SK-N-SH treated with all-trans-retinoic acid at 6 μM for 48 hours (cell line): ENCODE data around the gene DLL4.

ENCODE experiments used
- ATAC-seq: fragments of 200-7000 bp; cut with Tn5 transposase; 3 replicates; pipeline ENCODE4 v1.9.1; 2020; ENCODE audit warnings: mild to moderate bottlenecking, moderate library complexity
- BACH2 ChIP-seq: fragments of 250-450 bp; sonication (Bioruptor Pico); IDR thresholded peaks from 2 replicates; pipeline ENCODE4 v1.9.0; 2021; ENCODE audit warnings: mild to moderate bottlenecking, borderline replicate concordance
- CSDC2 ChIP-seq: fragments of 250-450 bp; sonication (Bioruptor Pico); IDR thresholded peaks from 2 replicates; pipeline ENCODE4 v1.5.0; 2020; ENCODE audit warnings: mild to moderate bottlenecking, moderate library complexity
- GLIS3 ChIP-seq: fragments of 250-450 bp; sonication (Bioruptor Pico); IDR thresholded peaks from 2 replicates; pipeline ENCODE4 v1.5.0; 2020; ENCODE audit warnings: mild to moderate bottlenecking, moderate library complexity
- ISL1 ChIP-seq: fragments of 250-450 bp; sonication (Bioruptor Pico); IDR thresholded peaks from 2 replicates; pipeline ENCODE4 v2.1.2; 2022; ENCODE audit warnings: mild to moderate bottlenecking, moderate library complexity
- OSR1 ChIP-seq: fragments of 250-450 bp; sonication (Bioruptor Pico); IDR thresholded peaks from 2 replicates; pipeline ENCODE4 v1.8.0; 2022; ENCODE audit warnings: moderate library complexity, mild to moderate bottlenecking, inconsistent platforms
- PPARA ChIP-seq: fragments of 250-450 bp; sonication (Bioruptor Pico); IDR thresholded peaks from 2 replicates; pipeline ENCODE4 v1.5.0; 2020; ENCODE audit warnings: mild to moderate bottlenecking, borderline replicate concordance
- RARB ChIP-seq: fragments of 250-450 bp; sonication (Bioruptor Pico); IDR thresholded peaks from 2 replicates; pipeline ENCODE4 v1.8.0; 2021; ENCODE audit warnings: mild to moderate bottlenecking, moderate library complexity
- SNAI2 ChIP-seq: fragments of 250-450 bp; sonication (Bioruptor Pico); IDR thresholded peaks from 2 replicates; pipeline ENCODE4 v1.5.0; 2020; ENCODE audit warnings: mild to moderate bottlenecking, moderate library complexity
- ZFP3 ChIP-seq: fragments of 250-450 bp; sonication (Bioruptor Pico); IDR thresholded peaks from 2 replicates; pipeline ENCODE4 v1.5.0; 2020; ENCODE audit warnings: mild to moderate bottlenecking, moderate library complexity
- ZFP30 ChIP-seq: fragments of 450-650 bp; formaldehyde crosslinking; IDR thresholded peaks from 2 replicates; pipeline ENCODE4 v1.5.0; 2022; ENCODE audit warnings: mild to moderate bottlenecking, moderate library complexity
- ZNF565 ChIP-seq: fragments of 450-650 bp; formaldehyde crosslinking; conservative IDR thresholded peaks from 2 replicates; pipeline ENCODE4 v1.5.0; 2020; ENCODE audit warnings: low read depth, mild to moderate bottlenecking, moderate library complexity
- ZNF70 ChIP-seq: fragments of 450-650 bp; formaldehyde crosslinking; IDR thresholded peaks from 2 replicates; pipeline ENCODE4 v1.5.0; 2020; ENCODE audit warnings: mild to moderate bottlenecking, moderate library complexity
- ZNF8 ChIP-seq: fragments of 450-650 bp; formaldehyde crosslinking; IDR thresholded peaks from 2 replicates; pipeline ENCODE4 v1.5.0; 2020; ENCODE audit warnings: mild to moderate bottlenecking, moderate library complexity
- TF ChIP-seq, protein P1 (sequence below): fragments of 250-450 bp; sonication (Bioruptor Pico); IDR thresholded peaks from 2 replicates; pipeline ENCODE4 v1.8.0; 2020; ENCODE audit warnings: mild to moderate bottlenecking, moderate library complexity, borderline replicate concordance
- TF ChIP-seq, protein P2 (sequence below): fragments of 250-450 bp; sonication (Bioruptor Pico); IDR thresholded peaks from 2 replicates; pipeline ENCODE4 v1.5.0; 2020; ENCODE audit warnings: mild to moderate bottlenecking, moderate library complexity
- TF ChIP-seq, protein P3 (sequence below): fragments of 250-450 bp; sonication (Bioruptor Pico); IDR thresholded peaks from 2 replicates; pipeline ENCODE4 v1.8.0; 2021; ENCODE audit warnings: low read depth, mild to moderate bottlenecking, moderate library complexity, borderline replicate concordance
- TF ChIP-seq, protein P4 (sequence below): fragments of 250-450 bp; sonication (Bioruptor Pico); IDR thresholded peaks from 2 replicates; pipeline ENCODE4 v1.5.1; 2020; ENCODE audit warnings: low read depth, mild to moderate bottlenecking, moderate library complexity
- TF ChIP-seq, protein P5 (sequence below): fragments of 250-450 bp; sonication (Bioruptor Pico); IDR thresholded peaks from 2 replicates; pipeline ENCODE4 v1.5.1; 2021; ENCODE audit warnings: mild to moderate bottlenecking, moderate library complexity

Gene DLL4

DNA sequence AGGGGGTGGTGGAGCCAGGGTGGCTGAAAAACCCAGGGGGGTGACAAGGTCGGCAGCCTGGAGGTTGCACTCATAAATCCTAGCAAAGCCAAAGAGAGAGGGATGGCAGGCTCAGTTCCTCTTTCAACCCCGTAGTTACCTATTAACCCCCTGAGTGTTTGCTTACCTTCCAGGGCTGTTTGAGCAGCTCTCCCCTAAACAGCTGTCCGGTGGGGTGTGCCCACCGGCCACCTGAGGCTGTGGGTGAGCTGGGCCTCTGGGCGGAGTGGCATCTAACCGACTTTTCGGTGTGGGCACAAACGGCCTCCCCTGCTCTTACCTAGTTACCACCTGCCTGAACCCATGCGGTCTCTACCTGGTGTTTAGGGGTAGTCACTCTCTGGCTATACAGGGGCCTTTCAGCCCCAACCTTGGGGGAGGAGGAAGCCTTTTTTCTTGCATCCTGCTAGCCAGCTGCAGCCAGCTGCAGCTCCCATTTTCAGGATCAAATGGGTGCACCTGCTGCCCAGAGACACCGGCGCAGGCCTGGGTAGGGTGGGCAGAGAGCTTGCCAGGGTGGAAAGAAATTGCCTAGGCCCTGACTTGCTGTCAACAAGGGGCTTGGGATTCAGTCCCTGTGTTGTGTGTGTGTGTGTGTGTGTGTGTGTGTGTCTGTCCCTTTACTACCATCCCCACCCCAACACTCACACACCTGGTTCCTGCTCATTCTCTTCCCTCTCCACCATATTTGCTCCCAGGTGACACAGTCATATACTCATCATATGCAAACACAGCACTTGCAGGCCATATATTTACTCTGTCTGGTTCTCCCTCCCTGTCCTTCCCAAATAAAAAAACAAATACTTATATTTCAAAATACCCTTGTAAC, 3.7 kb downstream of the DLL4 start:
- no peak for ATAC-seq
- TF ChIP-seq OSR1 (CRISPR knock-in tag) (no peak), ISL1 (CRISPR knock-in tag) (no peak), RARB (CRISPR knock-in tag) (no peak), ZNF70 (CRISPR knock-in tag) (no peak)
- TF ChIP-seq, all 23 proteins: peak for 0

DNA sequence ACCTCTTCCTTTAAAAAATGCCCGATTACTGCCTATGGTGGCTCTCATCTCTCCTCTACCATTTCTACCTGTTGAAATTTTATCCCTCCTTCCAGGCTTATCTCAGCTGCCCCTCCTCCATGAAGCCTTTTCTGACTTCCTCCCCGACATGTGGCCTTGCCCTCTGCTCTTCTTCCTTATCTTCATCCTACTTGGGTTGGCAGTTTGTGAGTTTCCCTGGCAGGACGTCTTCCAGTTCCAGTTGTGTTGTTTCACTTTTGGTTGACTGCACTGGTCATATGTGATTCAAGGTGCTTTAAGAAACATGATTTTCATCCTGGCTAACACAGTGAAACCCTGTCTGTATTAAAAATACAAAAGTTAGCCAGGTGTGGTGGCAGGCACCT, 4.4 kb downstream of the DLL4 start:
- ATAC-seq, result no peak
- TF ChIP-seq, protein P1, sequence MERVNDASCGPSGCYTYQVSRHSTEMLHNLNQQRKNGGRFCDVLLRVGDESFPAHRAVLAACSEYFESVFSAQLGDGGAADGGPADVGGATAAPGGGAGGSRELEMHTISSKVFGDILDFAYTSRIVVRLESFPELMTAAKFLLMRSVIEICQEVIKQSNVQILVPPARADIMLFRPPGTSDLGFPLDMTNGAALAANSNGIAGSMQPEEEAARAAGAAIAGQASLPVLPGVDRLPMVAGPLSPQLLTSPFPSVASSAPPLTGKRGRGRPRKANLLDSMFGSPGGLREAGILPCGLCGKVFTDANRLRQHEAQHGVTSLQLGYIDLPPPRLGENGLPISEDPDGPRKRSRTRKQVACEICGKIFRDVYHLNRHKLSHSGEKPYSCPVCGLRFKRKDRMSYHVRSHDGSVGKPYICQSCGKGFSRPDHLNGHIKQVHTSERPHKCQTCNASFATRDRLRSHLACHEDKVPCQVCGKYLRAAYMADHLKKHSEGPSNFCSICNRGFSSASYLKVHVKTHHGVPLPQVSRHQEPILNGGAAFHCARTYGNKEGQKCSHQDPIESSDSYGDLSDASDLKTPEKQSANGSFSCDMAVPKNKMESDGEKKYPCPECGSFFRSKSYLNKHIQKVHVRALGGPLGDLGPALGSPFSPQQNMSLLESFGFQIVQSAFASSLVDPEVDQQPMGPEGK, result no peak
- TF ChIP-seq, protein P2, sequence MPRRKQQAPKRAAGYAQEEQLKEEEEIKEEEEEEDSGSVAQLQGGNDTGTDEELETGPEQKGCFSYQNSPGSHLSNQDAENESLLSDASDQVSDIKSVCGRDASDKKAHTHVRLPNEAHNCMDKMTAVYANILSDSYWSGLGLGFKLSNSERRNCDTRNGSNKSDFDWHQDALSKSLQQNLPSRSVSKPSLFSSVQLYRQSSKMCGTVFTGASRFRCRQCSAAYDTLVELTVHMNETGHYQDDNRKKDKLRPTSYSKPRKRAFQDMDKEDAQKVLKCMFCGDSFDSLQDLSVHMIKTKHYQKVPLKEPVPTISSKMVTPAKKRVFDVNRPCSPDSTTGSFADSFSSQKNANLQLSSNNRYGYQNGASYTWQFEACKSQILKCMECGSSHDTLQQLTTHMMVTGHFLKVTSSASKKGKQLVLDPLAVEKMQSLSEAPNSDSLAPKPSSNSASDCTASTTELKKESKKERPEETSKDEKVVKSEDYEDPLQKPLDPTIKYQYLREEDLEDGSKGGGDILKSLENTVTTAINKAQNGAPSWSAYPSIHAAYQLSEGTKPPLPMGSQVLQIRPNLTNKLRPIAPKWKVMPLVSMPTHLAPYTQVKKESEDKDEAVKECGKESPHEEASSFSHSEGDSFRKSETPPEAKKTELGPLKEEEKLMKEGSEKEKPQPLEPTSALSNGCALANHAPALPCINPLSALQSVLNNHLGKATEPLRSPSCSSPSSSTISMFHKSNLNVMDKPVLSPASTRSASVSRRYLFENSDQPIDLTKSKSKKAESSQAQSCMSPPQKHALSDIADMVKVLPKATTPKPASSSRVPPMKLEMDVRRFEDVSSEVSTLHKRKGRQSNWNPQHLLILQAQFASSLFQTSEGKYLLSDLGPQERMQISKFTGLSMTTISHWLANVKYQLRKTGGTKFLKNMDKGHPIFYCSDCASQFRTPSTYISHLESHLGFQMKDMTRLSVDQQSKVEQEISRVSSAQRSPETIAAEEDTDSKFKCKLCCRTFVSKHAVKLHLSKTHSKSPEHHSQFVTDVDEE, result no peak
- TF ChIP-seq, protein P3, sequence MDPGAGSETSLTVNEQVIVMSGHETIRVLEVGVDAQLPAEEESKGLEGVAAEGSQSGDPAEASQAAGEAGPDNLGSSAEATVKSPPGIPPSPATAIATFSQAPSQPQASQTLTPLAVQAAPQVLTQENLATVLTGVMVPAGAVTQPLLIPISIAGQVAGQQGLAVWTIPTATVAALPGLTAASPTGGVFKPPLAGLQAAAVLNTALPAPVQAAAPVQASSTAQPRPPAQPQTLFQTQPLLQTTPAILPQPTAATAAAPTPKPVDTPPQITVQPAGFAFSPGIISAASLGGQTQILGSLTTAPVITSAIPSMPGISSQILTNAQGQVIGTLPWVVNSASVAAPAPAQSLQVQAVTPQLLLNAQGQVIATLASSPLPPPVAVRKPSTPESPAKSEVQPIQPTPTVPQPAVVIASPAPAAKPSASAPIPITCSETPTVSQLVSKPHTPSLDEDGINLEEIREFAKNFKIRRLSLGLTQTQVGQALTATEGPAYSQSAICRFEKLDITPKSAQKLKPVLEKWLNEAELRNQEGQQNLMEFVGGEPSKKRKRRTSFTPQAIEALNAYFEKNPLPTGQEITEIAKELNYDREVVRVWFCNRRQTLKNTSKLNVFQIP (CRISPR knock-in tag), result no peak
- TF ChIP-seq, protein P4, sequence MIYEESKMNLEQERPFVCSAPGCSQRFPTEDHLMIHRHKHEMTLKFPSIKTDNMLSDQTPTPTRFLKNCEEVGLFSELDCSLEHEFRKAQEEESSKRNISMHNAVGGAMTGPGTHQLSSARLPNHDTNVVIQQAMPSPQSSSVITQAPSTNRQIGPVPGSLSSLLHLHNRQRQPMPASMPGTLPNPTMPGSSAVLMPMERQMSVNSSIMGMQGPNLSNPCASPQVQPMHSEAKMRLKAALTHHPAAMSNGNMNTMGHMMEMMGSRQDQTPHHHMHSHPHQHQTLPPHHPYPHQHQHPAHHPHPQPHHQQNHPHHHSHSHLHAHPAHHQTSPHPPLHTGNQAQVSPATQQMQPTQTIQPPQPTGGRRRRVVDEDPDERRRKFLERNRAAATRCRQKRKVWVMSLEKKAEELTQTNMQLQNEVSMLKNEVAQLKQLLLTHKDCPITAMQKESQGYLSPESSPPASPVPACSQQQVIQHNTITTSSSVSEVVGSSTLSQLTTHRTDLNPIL (CRISPR knock-in tag), result no peak
- no peak for TF ChIP-seq GLIS3 (CRISPR knock-in tag)
- TF ChIP-seq SNAI2 (CRISPR knock-in tag), result no peak
- TF ChIP-seq, protein P5, sequence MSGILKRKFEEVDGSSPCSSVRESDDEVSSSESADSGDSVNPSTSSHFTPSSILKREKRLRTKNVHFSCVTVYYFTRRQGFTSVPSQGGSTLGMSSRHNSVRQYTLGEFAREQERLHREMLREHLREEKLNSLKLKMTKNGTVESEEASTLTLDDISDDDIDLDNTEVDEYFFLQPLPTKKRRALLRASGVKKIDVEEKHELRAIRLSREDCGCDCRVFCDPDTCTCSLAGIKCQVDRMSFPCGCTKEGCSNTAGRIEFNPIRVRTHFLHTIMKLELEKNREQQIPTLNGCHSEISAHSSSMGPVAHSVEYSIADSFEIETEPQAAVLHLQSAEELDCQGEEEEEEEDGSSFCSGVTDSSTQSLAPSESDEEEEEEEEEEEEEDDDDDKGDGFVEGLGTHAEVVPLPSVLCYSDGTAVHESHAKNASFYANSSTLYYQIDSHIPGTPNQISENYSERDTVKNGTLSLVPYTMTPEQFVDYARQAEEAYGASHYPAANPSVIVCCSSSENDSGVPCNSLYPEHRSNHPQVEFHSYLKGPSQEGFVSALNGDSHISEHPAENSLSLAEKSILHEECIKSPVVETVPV (CRISPR knock-in tag), result no peak
- no peak for TF ChIP-seq ISL1 (CRISPR knock-in tag)
- no peak for TF ChIP-seq ZFP30 (CRISPR knock-in tag)
- no peak for TF ChIP-seq CSDC2 (CRISPR knock-in tag)
- TF ChIP-seq PPARA (CRISPR knock-in tag), result no peak
- TF ChIP-seq, all 23 proteins: peak for 0

DNA sequence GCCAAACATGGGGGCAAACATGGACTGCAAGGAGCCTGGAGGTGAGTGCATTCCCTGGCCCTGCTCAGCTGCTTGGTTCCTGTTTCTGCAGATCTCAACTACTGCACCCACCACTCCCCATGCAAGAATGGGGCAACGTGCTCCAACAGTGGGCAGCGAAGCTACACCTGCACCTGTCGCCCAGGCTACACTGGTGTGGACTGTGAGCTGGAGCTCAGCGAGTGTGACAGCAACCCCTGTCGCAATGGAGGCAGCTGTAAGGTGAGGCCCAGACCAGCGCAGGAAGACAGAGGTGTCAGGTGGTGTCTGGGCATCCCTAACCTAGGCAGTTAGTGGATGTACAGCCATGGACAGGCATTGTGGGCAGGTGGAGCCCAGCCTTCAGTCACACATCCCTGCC, 5.3 kb downstream of the DLL4 start:
- no peak for TF ChIP-seq GLIS3 (CRISPR knock-in tag)
- no peak for TF ChIP-seq ZFP30 (CRISPR knock-in tag)
- no peak for TF ChIP-seq ZNF565
- TF ChIP-seq RARB (CRISPR knock-in tag), result no peak
- TF ChIP-seq, protein P5 (CRISPR knock-in tag), result no peak
- TF ChIP-seq ZNF8 (CRISPR knock-in tag), result no peak
- no peak for TF ChIP-seq ZFP3 (CRISPR knock-in tag)
- TF ChIP-seq, protein P3 (CRISPR knock-in tag), result no peak
- TF ChIP-seq OSR1 (CRISPR knock-in tag), result no peak
- no peak for TF ChIP-seq BACH2 (CRISPR knock-in tag)
- TF ChIP-seq, protein P2, result no peak
- no peak for ATAC-seq
